Heart right ventricle (tissue), 16 donors: Measurements from ENCODE around the gene PAK4. TPM values are rescaled to one million over a fixed set of nuclear protein-coding genes. Genes with fewer than 3 reads are reported as not detected.

Experiments used
- ATAC-seq, 8 donors: fragments of 200-7000 bp; cut with Tn5 transposase; one replicate each; pipeline ENCODE4 v1.9.1; 2020; ENCODE audit warnings: mild to moderate bottlenecking in 8 of 8, moderate library complexity in 8 of 8, moderate number of reproducible peaks in 1 of 8
- DNase-seq, 2 donors: peaks; one replicate each; pipeline ENCODE4 v3.0.0-alpha.2; 2020
- H3K27ac ChIP-seq, 10 donors: fragments of 200-600 bp; sonication (generic) in 2 of 10; one replicate each; pipeline versions ENCODE4 v1.5.0 to v1.8.0; 2020 to 2022; ENCODE audit warnings: mild to moderate bottlenecking in 3 of 10
- H3K27me3 ChIP-seq, 7 donors: fragments of 200-600 bp; one replicate each; pipeline ENCODE4 v1.8.0; 2021 to 2022; ENCODE audit warnings: mild to moderate bottlenecking in 2 of 7
- H3K36me3 ChIP-seq, 9 donors: fragments of 200-600 bp; sonication (generic) in 1 of 9; one replicate each; pipeline versions ENCODE4 v1.5.0 to v1.8.0; 2020 to 2022; ENCODE audit warnings: mild to moderate bottlenecking in 2 of 9
- H3K4me1 ChIP-seq, 9 donors: fragments of 200-600 bp; sonication (generic) in 1 of 9; one replicate each; pipeline versions ENCODE4 v1.5.0 to v1.8.0; 2020 to 2022; ENCODE audit warnings: mild to moderate bottlenecking in 4 of 9
- H3K4me3 ChIP-seq, 10 donors: fragments of 200-600 bp; sonication (generic) in 2 of 10; one replicate each; pipeline versions ENCODE4 v1.5.0 to v1.8.0; 2020 to 2022; ENCODE audit warnings: mild to moderate bottlenecking in 7 of 10, moderate library complexity in 2 of 10
- H3K9me3 ChIP-seq, 11 donors: fragments of 200-600 bp in 10 of 11; sonication (generic) in 2 of 11; one replicate each; pipeline versions ENCODE4 v1.5.0 to v1.8.0; 2013 to 2022; ENCODE audit warnings: mild to moderate bottlenecking in 2 of 11, control low read depth in 1 of 11, moderate library complexity in 1 of 11
- CTCF ChIP-seq, 9 donors: fragments of 200-600 bp; sonication (generic) in 2 of 9; IDR thresholded peaks; one replicate each; pipeline versions ENCODE4 v1.5.0 to v1.8.0; 2021 to 2022; ENCODE audit warnings: antibody characterized with exemption in 9 of 9, mild to moderate bottlenecking in 5 of 9, moderate library complexity in 1 of 9
- WGBS, 2 donors: extraction: QIAGEN DNeasy Blood & Tissue Kit; methylation state at CpG; one replicate each; pipeline ENCODE4 v1.1.7; 2013; ENCODE audit warnings: inconsistent platforms in 1 of 2; 5-methylcytosine and 5-hydroxymethylcytosine counted together
- intact Hi-C, 10 donors: fragments of 100-400 bp; cut with DNase I; formaldehyde crosslinking; loops; one replicate each; pipeline versions ENCODE4 v1.11.1 to v1.14.2; 2022
- polyA plus RNA-seq, 2 donors: library from polyadenylated mRNA; stranded (reverse); fragments of 200-250 nt; gene quantifications; one replicate each; pipeline ENCODE4 v1.2.3, GENCODE V29; 2013
- total RNA-seq, 10 donors: library from RNA; stranded (reverse); fragmentation: NEBNext Ultra II Directional in 3 of 10; extraction: Animal tissue kit (Norgen Biotek cat#: 25700) in 3 of 10; gene quantifications; one replicate each; pipeline versions ENCODE4 v1.2.1 to v1.2.4, GENCODE V29; 2021 to 2023
- donor health status: Arrhythmogenic right ventricular cardiomyopathy.
- donor health status: ischemic (EF 13 %, LVEDD 7.1; RV severe dilation, severe dysfunction).
- donor health status: healthy with polysubstance abuse.
- donor health status: DM: no; HTN: yes; CAD: no.
- donor health status: DM: no; HTN: no; CAD: no.
- donor health status: ischemic (EF 25% LVEDD 6.9; RV normal size, moderate dysfunction).
- donor health status: ischemic (EF 25% LVEDD 5.7; RV mildly dilated, moderate dysfunction).
- donor health status: healthy.
- donor health status: DM: yes; HTN: yes; CAD: no.
- donor health status: Ischemic cardiomyopathy.
- donor health status: ischemic (EF 35%, LVEDD 5.7; RV mildly dilated, moderate dysfunction).
- donor health status: nonischemic (EF 11% LVEDD 7.7; RV severe dilation, severe dysfunction).
- donor health status: DM: yes; HTN: yes; CAD: no.
- donor health status: PGD.
- donor health status: ischemic (EF 29% LVEDD 5.4; RV normal size, mild dysfunction).
- donor health status: nonischemic (EF 23%, LVEDD 6.1; RV moderate dilation, normal function).

The PAK4 gene
- total and polyA plus RNA-seq, 12 donors = 8.6 to 22.4 (median 16.1) TPM

- no peaks in the 10 kb centered on the region for H3K36me3 ChIP-seq
- intact Hi-C loops = no loop called here
- DNase-seq (no peak), ATAC-seq (no peak)
- H3K4me1 ChIP-seq = no peaks in the 10 kb centered on the region
- no peak overlapping the region for H3K4me3 ChIP-seq
- TF ChIP-seq CTCF (IDR thresholded peaks at IDR 0.05) = no peak
- WGBS, 2 donors = 75 to 78% methylated on average over 6 of the region's 6 CpGs
- H3K27ac ChIP-seq = no peak overlapping the region
- H3K9me3 ChIP-seq = no peaks in the 10 kb centered on the region
- peaks cover 8 to 83% (median 54%) of the 10 kb centered on the region in 7 donors for H3K27me3 ChIP-seq
These were observed 81.8 kb downstream of the PAK4 start for GRCh38 chr19:39207293-39207836.

DNA sequence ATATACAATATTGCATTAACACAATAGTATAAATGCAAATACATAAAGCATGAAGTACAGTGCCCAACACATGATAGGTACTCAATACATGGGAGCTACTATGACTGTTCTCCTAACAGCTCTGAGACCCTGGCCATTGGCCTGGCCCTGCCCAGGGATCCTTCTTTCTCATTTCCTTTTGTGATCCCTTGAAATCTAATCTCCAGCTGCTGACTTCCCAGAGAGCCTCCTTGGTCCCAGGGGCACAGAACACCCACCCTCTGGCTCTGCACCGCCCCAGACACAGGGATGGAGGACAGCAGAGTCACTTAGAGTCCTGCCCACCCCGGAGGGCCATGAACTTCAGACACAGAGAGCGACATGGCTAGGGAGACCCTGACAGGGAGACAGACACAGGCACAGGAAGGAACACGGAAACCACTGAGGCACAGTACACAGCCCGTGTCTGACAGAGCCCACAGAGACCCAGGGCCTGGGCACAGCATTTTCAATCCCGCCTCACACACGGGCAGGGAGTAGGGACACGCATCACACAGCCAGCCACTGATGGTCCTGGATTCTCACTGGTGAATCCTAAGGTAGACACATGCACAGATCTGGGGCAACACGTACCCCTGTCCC, 82.7 kb downstream of the PAK4 start:
- DNase-seq = no peak
- no peaks in the 10 kb centered on the region for H3K9me3 ChIP-seq
- ATAC-seq = no peak
- H3K4me3 ChIP-seq = no peak overlapping the region
- intact Hi-C loops = no loop called here
- H3K27me3 ChIP-seq = peaks cover 8 to 80% (median 45%) of the 10 kb centered on the region in 7 donors
- TF ChIP-seq CTCF (IDR thresholded peaks at IDR 0.05) = no peak
- 72 to 79% methylated on average over 9 of the region's 9 CpGs for WGBS, 2 donors
- H3K36me3 ChIP-seq = no peaks in the 10 kb centered on the region
- H3K4me1 ChIP-seq = no peaks in the 10 kb centered on the region
- H3K27ac ChIP-seq = no peak overlapping the region

DNA sequence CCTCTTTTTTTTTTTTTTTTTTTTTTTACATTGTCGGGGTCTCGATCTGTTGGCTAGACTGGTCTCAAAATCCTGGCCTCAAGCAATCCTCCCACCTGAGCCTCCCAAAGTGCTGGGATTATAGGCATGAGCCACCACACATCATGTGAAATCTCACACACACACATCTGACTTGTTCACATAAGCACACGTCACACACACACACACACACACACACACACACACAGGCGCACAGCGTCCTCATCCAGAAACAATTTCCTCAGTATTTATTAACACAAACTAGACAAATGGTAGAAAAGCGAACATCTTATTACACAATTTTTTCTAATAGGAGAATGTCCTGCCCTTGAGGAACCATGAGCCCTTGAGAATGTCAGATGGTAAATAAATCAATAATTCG, 83.6 kb downstream of the PAK4 start:
- no peak for ATAC-seq
- H3K4me3 ChIP-seq = no peak overlapping the region
- H3K4me1 ChIP-seq = no peaks in the 10 kb centered on the region
- no peaks in the 10 kb centered on the region for H3K9me3 ChIP-seq
- H3K27ac ChIP-seq = no peak overlapping the region
- H3K27me3 ChIP-seq = peaks cover 2 to 80% (median 42%) of the 10 kb centered on the region in 7 donors
- no peak for TF ChIP-seq CTCF (IDR thresholded peaks at IDR 0.05)
- DNase-seq = no peak
- 76 to 83% methylated on average over 7 of the region's 7 CpGs for WGBS, 2 donors
- intact Hi-C loops = no loop called here
- H3K36me3 ChIP-seq = no peaks in the 10 kb centered on the region

GRCh38 chr19:39211731-39212374, 86.3 kb downstream of the PAK4 start:
- TF ChIP-seq CTCF (IDR thresholded peaks at IDR 0.05) = no peak
- Histone ChIP-seq H3K9me3 (peaks cover 0 to 19% (median 3%) of the 10 kb centered on the region in 11 donors), H3K27me3 (peaks cover 0 to 82% (median 43%) of the 10 kb centered on the region in 7 donors), H3K36me3 (no peaks in the 10 kb centered on the region), H3K4me3 (no peak overlapping the region), H3K27ac (no peak overlapping the region), H3K4me1 (no peaks in the 10 kb centered on the region)
- intact Hi-C loops = loop anchor here in 1 of 10 donors (10.0 kb wide), 1 partner anchor 113 kb away; the partner anchor contains the start of gene LRFN1
- no peak for DNase-seq
- ATAC-seq = no peak
- 67 to 68% methylated on average over 13 of the region's 13 CpGs for WGBS, 2 donors
